ENCODE data around the gene TNS1.

Gene TNS1

GRCh38 chr2:218015586-218016521 lies 13.1 kb upstream of the TNS1 start:
- no peak for DNase-seq

GRCh38 chr2:218014706-218015585 lies 12.2 kb upstream of the TNS1 start:
- DNase-seq: no peak

GRCh38 chr2:218013289-218013688 lies 10.5 kb upstream of the TNS1 start:
- no peak for DNase-seq

DNA sequence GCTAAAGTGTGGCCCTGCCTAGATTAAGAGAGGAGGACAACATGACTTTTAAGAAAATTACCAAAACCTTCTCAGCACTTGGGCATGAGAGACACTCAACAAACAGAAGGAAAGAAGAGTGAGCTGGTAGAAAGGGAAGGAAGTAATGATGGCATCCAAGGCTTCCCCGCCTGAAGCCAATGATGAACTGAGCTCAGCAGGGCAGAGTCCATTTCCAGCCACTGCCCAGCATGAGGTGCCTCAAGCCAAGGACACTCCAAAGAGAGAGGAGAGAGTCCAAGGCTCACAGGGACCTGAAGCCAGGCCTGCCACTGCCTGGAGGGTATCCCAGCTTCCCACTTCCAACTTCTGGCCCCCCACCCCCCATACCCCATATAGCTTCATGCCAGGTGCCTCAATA lies 9.5 kb upstream of the TNS1 start:
- DNase-seq: no peak

GRCh38 chr2:218011653-218012040 lies 8.9 kb upstream of the TNS1 start:
- no peak for DNase-seq

- DNase-seq: no peak
These were observed 8.3 kb upstream of the TNS1 start for GRCh38 chr2:218010984-218011652.

- peak; percentile 45 for DNase-seq
These were observed 7.6 kb upstream of the TNS1 start for GRCh38 chr2:218010140-218010983.

- no peak for DNase-seq
These were observed 7.0 kb upstream of the TNS1 start for GRCh38 chr2:218009765-218010139.

- no peak for DNase-seq
These were observed 6.4 kb upstream of the TNS1 start for GRCh38 chr2:218009231-218009630.

DNA sequence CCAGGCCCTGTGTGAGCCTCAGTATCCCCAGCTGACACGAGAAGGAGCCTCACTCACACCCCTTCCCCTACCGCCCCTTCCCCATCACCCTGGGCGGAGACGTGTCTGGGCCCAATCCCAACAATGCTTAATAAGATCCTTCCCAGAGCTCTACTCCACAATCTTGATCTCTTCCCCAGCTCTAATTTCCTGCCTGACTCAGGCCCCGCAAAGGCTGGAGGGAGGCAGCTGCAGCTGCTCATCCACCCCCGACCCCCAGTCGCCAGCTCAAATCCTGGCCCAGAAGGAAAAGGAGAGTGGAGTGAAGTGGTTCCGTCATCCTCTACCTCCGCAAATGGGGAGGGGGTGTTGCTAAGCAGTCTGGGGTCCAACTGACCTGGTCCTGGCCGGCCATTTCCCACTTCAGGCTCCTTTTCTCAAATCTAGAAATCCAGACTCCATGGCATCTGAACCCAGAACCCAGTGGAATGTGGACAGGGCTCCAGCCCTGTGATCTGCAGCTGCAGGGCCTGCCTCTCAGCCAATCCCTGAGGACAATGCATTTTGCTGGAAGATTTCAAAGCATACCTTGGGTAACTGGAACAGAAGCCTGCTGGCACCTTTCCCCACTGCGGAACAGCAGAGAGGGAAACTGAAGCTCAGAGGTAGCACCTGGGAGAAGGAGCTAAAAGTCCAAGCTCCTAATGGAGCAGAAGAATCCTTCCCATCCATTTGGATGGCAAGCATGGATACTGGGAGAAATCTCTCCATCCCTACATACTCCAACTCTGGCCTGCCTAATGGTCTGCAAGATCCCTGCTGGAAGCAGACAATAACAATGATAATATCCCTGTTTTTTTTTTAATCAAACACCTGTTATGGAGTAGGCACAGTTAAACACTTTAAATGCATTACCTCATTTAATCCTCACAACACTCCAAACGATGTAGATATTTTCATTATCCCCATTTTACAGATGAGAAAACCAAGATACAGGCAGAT lies 5.6 kb upstream of the TNS1 start:
- DNase-seq: no peak

GRCh38 chr2:218006741-218007140 lies 3.9 kb upstream of the TNS1 start:
- DNase-seq: no peak

- DNase-seq: no peak
These were observed 2.7 kb upstream of the TNS1 start for GRCh38 chr2:218005486-218005885.

- no peak for DNase-seq
These were observed 2.2 kb upstream of the TNS1 start for GRCh38 chr2:218005028-218005427.

DNA sequence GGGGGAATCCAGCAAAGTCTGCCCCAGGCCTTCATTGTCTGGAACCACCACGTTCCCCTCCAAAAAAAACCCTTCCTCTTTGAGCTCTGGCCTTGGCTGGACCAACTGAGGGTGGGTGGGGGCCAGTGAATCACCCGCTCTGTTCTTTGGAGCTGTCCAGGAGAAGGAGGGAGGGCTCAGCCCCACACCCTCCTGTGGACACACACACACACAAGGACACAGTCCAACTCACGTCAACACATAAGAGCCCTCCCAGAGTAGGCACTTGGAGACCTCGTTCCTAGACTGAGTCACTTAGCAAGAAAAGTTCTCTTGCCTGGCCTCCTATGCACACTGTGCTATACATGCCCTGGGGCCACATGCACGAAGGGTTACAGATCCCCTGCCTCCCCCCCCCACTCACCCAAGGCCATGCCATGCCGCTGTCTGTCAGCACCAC lies 1.2 kb upstream of the TNS1 start:
- no peak for DNase-seq

DNA sequence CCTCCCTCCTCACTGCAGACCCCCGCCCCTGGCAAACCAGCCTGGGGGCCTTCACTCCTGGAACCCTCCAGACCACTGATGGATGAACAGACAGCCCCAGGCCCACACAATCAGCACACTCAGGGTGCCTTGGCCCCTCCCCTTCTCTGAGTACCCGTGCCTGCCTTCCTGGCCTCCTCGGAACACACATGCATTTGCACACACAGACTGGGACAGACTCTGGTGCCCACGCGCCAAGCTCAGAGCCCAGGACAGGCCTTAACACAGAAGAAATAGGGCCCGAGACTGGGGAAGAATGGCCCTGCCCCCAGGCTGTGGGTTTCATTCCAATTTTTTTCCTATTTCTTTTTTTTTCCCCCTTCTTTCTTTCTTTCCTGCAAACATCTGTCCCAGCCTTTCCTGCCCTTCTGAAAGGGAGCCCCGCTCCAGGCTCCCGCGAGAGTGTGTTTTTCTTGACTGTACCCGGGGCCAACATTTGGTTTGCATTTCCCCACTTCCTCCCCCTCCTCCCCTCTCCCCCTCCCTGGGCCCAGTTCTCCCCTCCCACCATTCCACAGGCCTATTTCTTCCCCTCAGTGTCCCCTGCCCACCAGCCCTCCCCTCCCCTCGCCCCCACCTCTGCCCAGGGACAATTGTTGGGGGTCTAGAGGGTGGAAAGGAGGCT lies 618 bp upstream of the TNS1 start:
- no peak for DNase-seq

DNA sequence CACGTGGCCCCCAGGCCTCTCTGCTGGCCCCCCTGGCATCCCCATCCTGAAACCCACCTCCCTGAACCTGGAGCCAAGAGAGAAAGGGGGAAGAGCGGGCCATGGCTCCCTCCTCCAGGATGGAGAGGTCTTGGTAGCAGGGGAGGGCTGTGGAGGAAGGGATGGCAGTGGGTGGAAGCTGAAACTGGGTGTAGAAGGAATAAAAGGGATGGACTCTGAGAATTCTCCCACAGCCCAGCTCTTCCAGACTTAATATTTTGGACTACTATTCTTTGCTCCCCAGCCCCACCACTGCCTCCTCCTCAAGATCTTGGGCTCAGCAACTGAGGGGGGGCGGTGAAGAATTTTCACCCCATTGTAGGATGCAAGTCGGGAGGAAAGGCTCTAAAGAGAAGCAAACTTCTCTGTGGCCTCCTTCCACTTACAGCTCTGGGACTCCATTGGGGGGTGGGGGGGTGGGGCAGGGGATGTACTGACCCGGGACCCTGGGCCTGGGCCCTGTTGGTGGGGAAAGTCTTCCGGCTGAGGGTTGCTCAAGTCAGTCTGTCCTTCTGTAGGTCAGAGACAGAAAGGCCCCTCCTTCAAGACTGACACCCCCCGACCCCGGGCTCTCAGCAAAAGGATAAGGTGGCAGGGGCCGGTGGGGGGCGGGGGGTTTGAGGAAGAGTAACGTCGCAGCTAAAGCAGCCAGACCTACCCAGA lies 501 bp downstream of the TNS1 start:
- no peak for DNase-seq

DNA sequence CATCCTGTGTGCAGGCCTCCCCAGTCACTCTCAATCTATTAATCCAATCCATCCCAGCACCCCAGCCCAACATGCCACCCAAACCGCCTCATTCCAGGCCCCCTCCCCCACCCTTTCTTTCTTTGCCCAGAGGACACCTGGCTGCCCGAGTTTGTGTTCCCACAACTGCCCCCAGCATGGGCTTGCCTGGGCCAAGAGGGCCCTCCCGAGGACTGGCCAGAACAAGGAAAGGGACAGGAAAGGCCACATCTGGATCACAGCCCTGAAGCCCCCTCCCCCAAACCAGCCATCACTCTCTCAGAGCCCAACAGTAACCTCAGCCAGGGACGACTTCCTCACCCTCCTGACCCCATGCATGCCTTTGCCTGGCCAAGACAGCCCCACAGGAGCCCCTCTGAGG lies 1.2 kb downstream of the TNS1 start:
- DNase-seq: no peak

DNA sequence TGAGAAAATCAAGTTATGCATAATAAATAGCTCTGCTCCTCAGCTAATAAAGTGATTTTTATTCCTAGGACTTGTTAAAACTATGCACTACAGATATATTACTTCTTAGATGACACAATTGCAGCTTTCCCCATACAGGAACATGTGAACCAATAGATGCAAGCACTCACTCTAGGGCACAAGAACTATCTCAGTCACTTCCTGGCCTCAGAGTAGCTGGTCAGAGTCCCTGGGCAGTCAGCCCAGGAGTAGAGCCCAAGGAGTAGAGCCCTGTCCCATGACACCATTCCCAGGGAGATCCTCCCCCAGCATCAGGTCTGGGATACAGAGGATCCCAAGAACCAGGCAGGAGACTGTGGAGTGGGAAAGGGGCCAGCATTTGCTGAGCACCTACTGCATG lies 2.7 kb downstream of the TNS1 start:
- DNase-seq: no peak

DNA sequence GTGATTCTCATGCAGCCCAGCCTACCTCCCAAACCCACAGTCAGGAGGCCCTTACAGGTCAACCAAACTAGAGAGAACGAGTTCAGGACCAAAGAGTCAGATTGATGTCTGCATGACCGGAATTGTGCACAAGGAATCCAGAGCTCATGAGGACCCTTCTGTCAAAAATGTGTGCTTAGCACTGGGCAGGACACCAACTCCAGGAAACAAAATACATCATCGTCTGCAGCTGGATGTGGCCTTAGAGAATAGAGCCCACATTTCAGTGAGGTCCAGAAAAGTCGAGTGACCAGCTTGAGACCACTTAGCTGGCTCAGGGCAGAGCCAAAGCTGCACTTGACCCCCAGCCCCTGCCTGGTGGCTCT lies 3.2 kb downstream of the TNS1 start:
- DNase-seq: no peak

Data from CD4-positive, alpha-beta T cell treated with Interleukin-17A for 4 hours (primary cell).